ENCODE results near the gene TLX1.

Gene TLX1

DNA sequence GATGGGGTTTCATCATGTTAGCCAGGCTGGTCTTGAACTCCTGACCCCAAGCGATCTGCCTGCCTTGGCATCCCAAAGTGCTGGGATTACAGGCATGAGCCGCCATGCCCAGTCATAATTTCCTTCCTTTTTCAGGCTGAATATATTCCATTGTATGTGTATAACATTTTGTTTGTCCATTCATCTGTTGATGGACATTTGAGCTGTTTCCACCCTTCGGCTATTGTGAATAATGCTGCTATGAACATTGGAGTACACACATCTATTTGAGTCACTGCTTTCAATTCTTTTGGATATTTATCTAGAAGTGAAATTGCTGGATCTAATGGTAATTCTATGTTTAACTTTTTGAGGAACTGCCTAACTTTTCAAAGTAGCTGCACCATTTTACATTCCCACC, 34.6 kb downstream of the TLX1 start:
- no peak for TF ChIP-seq ZBTB26 (tag by site-specific recombination; optimal IDR thresholded peaks at IDR 0.05)

GRCh38 chr10:101166430-101166829, 35.3 kb downstream of the TLX1 start:
- ChIA-PET POLR2A (no interaction called here), CTCF (interaction anchor here (0.7 to 2.7 kb wide), 6 partner anchors 15 to 436 kb away, joined by 3 to 14 read pairs (median 4); no protein-coding TSS in a partner anchor)
- H3K27ac ChIP-seq (ENCODE audit: extremely low read depth, low read depth, low read length): no peak overlapping the region
- H3K4me3 ChIP-seq (ENCODE audit: low read depth, low read length): no peak overlapping the region
- TF ChIP-seq ZNF184 (tag by site-specific recombination; IDR thresholded peaks at IDR 0.05): peak; percentile 89
- TF ChIP-seq ZNF146 (tag by site-specific recombination; IDR thresholded peaks at IDR 0.05): no peak
- no peaks in the 10 kb centered on the region for H3K36me3 ChIP-seq (ENCODE audit: control insufficient read depth in 2 of 2, insufficient read depth in 1 of 2, low read length in 2 of 2)
- H3K4me1 ChIP-seq (ENCODE audit: control insufficient read depth, insufficient read depth, low read length): 0 out of 2 replicates have a peak, but pooled peaks cover 2% of the 10 kb centered on the region
- H3K9me3 ChIP-seq (ENCODE audit: control insufficient read depth, insufficient read depth, low read depth, low read length): no peaks in the 10 kb centered on the region

More for the DNA sequence above, 34.6 kb downstream of the TLX1 start:
- POLR2A ChIA-PET: no interaction called here
- CTCF ChIA-PET: interaction anchor here (0.7 to 2.7 kb wide), 6 partner anchors 16 to 437 kb away, joined by 3 to 14 read pairs (median 4); no protein-coding TSS in a partner anchor
- no peaks in the 10 kb centered on the region for H3K9me3 ChIP-seq (ENCODE audit: control insufficient read depth, insufficient read depth, low read depth, low read length)
- 0 out of 2 replicates have a peak, but pooled peaks cover 2% of the 10 kb centered on the region for H3K4me1 ChIP-seq (ENCODE audit: control insufficient read depth, insufficient read depth, low read length)
- H3K36me3 ChIP-seq (ENCODE audit: control insufficient read depth in 2 of 2, insufficient read depth in 1 of 2, low read length in 2 of 2): no peaks in the 10 kb centered on the region
- no peak overlapping the region for H3K27ac ChIP-seq (ENCODE audit: extremely low read depth, low read depth, low read length)
- no peak overlapping the region for H3K4me3 ChIP-seq (ENCODE audit: low read depth, low read length)

DNA sequence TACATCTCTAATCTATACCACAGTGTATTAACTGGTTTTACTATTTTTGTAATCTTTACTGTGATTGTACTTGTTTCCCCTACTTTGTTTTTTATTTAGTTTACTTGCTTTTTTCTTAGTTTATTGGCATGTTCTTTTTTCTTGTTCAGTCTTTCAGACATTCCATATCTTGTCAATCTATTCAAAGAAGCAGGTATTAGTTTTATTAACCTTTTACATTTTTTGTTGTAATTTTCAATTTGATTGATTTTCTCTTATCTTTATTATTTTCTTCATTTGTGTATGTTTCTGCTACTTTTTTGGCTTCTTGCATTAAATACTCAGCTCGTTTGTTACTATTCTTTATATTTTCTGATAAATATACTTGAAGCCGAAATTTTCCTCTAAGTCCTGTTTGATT, 41.6 kb downstream of the TLX1 start:
- no peaks in the 10 kb centered on the region for H3K4me1 ChIP-seq (ENCODE audit: control insufficient read depth, insufficient read depth, low read length)
- no peaks in the 10 kb centered on the region for H3K9me3 ChIP-seq (ENCODE audit: control insufficient read depth, insufficient read depth, low read depth, low read length)
- ChIA-PET POLR2A (no interaction called here), CTCF (interaction anchor here (0.6 to 1.5 kb wide), 8 partner anchors 11 to 1450 kb away, joined by 3 to 6 read pairs (median 3); no protein-coding TSS in a partner anchor)
- H3K4me3 ChIP-seq (ENCODE audit: low read depth, low read length): no peak overlapping the region
- TF ChIP-seq ZNF473 (tag by site-specific recombination; IDR thresholded peaks at IDR 0.05): no peak
- no peak for TF ChIP-seq ZFHX2 (tag by site-specific recombination; conservative IDR thresholded peaks at IDR 0.05)
- TF ChIP-seq, protein P1, sequence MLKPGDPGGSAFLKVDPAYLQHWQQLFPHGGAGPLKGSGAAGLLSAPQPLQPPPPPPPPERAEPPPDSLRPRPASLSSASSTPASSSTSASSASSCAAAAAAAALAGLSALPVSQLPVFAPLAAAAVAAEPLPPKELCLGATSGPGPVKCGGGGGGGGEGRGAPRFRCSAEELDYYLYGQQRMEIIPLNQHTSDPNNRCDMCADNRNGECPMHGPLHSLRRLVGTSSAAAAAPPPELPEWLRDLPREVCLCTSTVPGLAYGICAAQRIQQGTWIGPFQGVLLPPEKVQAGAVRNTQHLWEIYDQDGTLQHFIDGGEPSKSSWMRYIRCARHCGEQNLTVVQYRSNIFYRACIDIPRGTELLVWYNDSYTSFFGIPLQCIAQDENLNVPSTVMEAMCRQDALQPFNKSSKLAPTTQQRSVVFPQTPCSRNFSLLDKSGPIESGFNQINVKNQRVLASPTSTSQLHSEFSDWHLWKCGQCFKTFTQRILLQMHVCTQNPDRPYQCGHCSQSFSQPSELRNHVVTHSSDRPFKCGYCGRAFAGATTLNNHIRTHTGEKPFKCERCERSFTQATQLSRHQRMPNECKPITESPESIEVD (tag by site-specific recombination; IDR thresholded peaks at IDR 0.05): no peak
- H3K27ac ChIP-seq (ENCODE audit: extremely low read depth, low read depth, low read length): no peak overlapping the region
- no peaks in the 10 kb centered on the region; a peak in 1 of 3 replicates for H3K36me3 ChIP-seq (ENCODE audit: control insufficient read depth in 2 of 2, insufficient read depth in 1 of 2, low read length in 2 of 2)

DNA sequence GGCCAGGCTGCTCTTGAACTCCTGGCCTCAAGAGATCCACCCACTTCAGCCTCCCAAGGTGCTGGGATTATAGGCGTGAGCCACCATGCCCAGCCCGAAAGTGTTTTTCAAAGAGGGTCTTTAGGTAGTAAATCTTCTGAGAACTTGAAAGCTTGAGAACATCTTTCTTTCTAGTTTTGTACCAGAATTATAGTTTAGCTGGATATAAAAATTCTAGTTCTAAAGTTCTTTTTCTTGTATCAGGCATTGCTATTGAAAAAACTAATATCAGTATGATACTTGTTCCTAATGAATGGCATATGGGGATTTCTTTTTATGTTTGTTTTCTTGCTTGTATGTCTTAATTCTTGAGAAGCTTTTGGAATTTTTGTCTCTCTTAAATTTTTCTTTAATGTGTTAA, 43.2 kb downstream of the TLX1 start:
- H3K9me3 ChIP-seq (ENCODE audit: control insufficient read depth, insufficient read depth, low read depth, low read length): no peaks in the 10 kb centered on the region
- no peak overlapping the region for H3K4me3 ChIP-seq (ENCODE audit: low read depth, low read length)
- no peak overlapping the region for H3K27ac ChIP-seq (ENCODE audit: extremely low read depth, low read depth, low read length)
- no peaks in the 10 kb centered on the region; a peak in 1 of 3 replicates for H3K36me3 ChIP-seq (ENCODE audit: control insufficient read depth in 2 of 2, insufficient read depth in 1 of 2, low read length in 2 of 2)
- CTCF ChIA-PET: interaction anchor here (0.7 to 2.4 kb wide), 3 partner anchors 10 to 22 kb away, joined by 3 to 11 read pairs (median 3); no protein-coding TSS in a partner anchor
- POLR2A ChIA-PET: interaction anchor here (1.3 kb wide), 1 partner anchor 13 kb away, joined by 4 read pairs; no protein-coding TSS in a partner anchor
- no peaks in the 10 kb centered on the region for H3K4me1 ChIP-seq (ENCODE audit: control insufficient read depth, insufficient read depth, low read length)
- no peak for TF ChIP-seq OSR2 (tag by site-specific recombination; IDR thresholded peaks at IDR 0.05)
- TF ChIP-seq SETDB1 (IDR thresholded peaks at IDR 0.05; ENCODE audit: insufficient read length, low read length): no peak
- no peak for TF ChIP-seq ZNF239 (tag by site-specific recombination; IDR thresholded peaks at IDR 0.05)
- TF ChIP-seq ZNF747 (tag by site-specific recombination; IDR thresholded peaks at IDR 0.05): no peak
- TF ChIP-seq ZNF19 (tag by site-specific recombination; IDR thresholded peaks at IDR 0.05; ENCODE audit: low read depth): no peak
- TF ChIP-seq ZNF510 (tag by site-specific recombination; IDR thresholded peaks at IDR 0.05; ENCODE audit: insufficient replicate concordance): no peak
- TF ChIP-seq ZNF518A (tag by site-specific recombination; conservative IDR thresholded peaks at IDR 0.05; ENCODE audit: low read depth): no peak
- TF ChIP-seq ZNF596 (tag by site-specific recombination; IDR thresholded peaks at IDR 0.05): no peak
- no peak for TF ChIP-seq ZNF645 (tag by site-specific recombination; IDR thresholded peaks at IDR 0.05)
- TF ChIP-seq ZNF610 (tag by site-specific recombination; IDR thresholded peaks at IDR 0.05; ENCODE audit: borderline replicate concordance): no peak
- no peak for TF ChIP-seq ZNF600 (tag by site-specific recombination; IDR thresholded peaks at IDR 0.05)
- TF ChIP-seq ZNF266 (tag by site-specific recombination; IDR thresholded peaks at IDR 0.05; ENCODE audit: low read depth): no peak
- no peak for TF ChIP-seq ZNF571 (tag by site-specific recombination; IDR thresholded peaks at IDR 0.05)
